Measurements from ENCODE around the gene TRIM31.
A peak's percentile ranks its signal among the peaks of the same experiment; 100 is the strongest.
"Not testable (repeated sequence)": the region's sequence is repeated elsewhere in the genome, so short reads cannot be mapped to it uniquely, and the experiment has no call there.

Gene TRIM31

DNA sequence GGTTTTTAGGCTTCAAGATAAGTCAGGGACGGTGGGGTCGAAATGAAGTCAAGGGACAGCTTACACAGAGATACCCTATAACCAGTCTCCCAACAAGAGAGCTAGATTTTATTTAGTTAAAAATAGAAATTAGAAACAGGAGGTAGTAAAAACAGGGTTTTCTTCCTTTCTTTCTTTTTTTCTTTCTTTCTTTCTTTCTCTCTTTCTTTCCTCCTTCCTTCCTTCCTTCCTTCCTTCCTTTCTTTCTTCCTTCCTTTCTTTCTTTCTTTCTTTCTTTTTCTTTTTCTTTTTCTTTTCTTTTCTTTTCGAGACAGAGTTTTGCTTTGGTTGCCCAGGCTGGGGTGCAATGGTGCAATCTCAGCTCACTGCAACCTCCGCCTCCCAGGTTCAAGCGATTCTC is 5.8 kb upstream of the TRIM31 start:
- H3K4me1 ChIP-seq (ENCODE audit: control insufficient read depth, insufficient read depth, low read length); H3K27ac ChIP-seq (ENCODE audit: extremely low read depth, low read depth, low read length); H3K9me3 ChIP-seq (ENCODE audit: control insufficient read depth, insufficient read depth, low read depth, low read length); H3K36me3 ChIP-seq (ENCODE audit: control insufficient read depth in 2 of 2, insufficient read depth in 1 of 2, low read length in 2 of 2); H3K4me3 ChIP-seq (ENCODE audit: low read depth, low read length); POLR2A ChIA-PET: not testable (repeated sequence)
- TF ChIP-seq ZNF639 (tag by site-specific recombination; IDR thresholded peaks at IDR 0.05) (0 out of 2 replicates have a peak, but pooled peaks have one; percentile 24), ZNF366 (tag by site-specific recombination; conservative IDR thresholded peaks at IDR 0.05) (peak; percentile 92)
- TF ChIP-seq, protein P1, sequence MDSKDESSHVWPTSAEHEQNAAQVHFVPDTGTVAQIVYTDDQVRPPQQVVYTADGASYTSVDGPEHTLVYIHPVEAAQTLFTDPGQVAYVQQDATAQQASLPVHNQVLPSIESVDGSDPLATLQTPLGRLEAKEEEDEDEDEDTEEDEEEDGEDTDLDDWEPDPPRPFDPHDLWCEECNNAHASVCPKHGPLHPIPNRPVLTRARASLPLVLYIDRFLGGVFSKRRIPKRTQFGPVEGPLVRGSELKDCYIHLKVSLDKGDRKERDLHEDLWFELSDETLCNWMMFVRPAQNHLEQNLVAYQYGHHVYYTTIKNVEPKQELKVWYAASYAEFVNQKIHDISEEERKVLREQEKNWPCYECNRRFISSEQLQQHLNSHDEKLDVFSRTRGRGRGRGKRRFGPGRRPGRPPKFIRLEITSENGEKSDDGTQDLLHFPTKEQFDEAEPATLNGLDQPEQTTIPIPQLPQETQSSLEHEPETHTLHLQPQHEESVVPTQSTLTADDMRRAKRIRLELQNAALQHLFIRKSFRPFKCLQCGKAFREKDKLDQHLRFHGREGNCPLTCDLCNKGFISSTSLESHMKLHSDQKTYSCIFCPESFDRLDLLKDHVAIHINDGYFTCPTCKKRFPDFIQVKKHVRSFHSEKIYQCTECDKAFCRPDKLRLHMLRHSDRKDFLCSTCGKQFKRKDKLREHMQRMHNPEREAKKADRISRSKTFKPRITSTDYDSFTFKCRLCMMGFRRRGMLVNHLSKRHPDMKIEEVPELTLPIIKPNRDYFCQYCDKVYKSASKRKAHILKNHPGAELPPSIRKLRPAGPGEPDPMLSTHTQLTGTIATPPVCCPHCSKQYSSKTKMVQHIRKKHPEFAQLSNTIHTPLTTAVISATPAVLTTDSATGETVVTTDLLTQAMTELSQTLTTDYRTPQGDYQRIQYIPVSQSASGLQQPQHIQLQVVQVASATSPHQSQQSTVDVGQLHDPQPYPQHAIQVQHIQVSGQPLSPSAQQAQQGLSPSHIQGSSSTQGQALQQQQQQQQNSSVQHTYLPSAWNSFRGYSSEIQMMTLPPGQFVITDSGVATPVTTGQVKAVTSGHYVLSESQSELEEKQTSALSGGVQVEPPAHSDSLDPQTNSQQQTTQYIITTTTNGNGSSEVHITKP (tag by site-specific recombination; IDR thresholded peaks at IDR 0.05) = 0 out of 2 replicates have a peak, but pooled peaks have one; percentile 23
- CTCF ChIA-PET = interaction anchor here (0.7 to 8.0 kb wide), 5 partner anchors 13 to 1240 kb away, joined by 3 to 86 read pairs (median 3); no protein-coding TSS in a partner anchor

GRCh38 chr6:30116724-30117123 is 3.8 kb upstream of the TRIM31 start:
- Histone ChIP-seq H3K36me3 (ENCODE audit: control insufficient read depth in 2 of 2, insufficient read depth in 1 of 2, low read length in 2 of 2) (no peaks in the 10 kb centered on the region), H3K4me3 (ENCODE audit: low read depth, low read length) (no peak overlapping the region), H3K9me3 (ENCODE audit: control insufficient read depth, insufficient read depth, low read depth, low read length) (no peaks in the 10 kb centered on the region), H3K27ac (ENCODE audit: extremely low read depth, low read depth, low read length) (no peak overlapping the region), H3K4me1 (ENCODE audit: control insufficient read depth, insufficient read depth, low read length) (no peaks in the 10 kb centered on the region)
- ChIA-PET POLR2A (no interaction called here), CTCF (interaction anchor here (0.6 to 6.8 kb wide), 6 partner anchors 12 to 379 kb away, joined by 3 to 78 read pairs (median 4); no protein-coding TSS in a partner anchor)
- no peak for TF ChIP-seq ZNF600 (tag by site-specific recombination; IDR thresholded peaks at IDR 0.05)
- TF ChIP-seq GFI1B (tag by site-specific recombination; IDR thresholded peaks at IDR 0.05) = no peak
- no peak for TF ChIP-seq ZNF433 (tag by site-specific recombination; IDR thresholded peaks at IDR 0.05; ENCODE audit: low read depth)
- no peak for TF ChIP-seq ZNF530 (tag by site-specific recombination; IDR thresholded peaks at IDR 0.05; ENCODE audit: low read depth)
- peak; percentile 57 for TF ChIP-seq ZBTB17 (tag by site-specific recombination; IDR thresholded peaks at IDR 0.05)
- no peak for TF ChIP-seq ZNF114 (tag by site-specific recombination; IDR thresholded peaks at IDR 0.05)
- no peak for TF ChIP-seq ZNF529 (tag by site-specific recombination; IDR thresholded peaks at IDR 0.05; ENCODE audit: insufficient replicate concordance)
- TF ChIP-seq ZNF354C (tag by site-specific recombination; IDR thresholded peaks at IDR 0.05; ENCODE audit: borderline replicate concordance, low read depth) = no peak

- no peak overlapping the region for H3K27ac ChIP-seq (ENCODE audit: extremely low read depth, low read depth, low read length)
- POLR2A ChIA-PET = no interaction called here
Observed at GRCh38 chr6:30113841-30114240, 951 bp upstream of the TRIM31 start.

More at GRCh38 chr6:30113841-30114240, 951 bp upstream of the TRIM31 start:
- Histone ChIP-seq H3K4me1 (ENCODE audit: control insufficient read depth, insufficient read depth, low read length) (no peaks in the 10 kb centered on the region), H3K36me3 (ENCODE audit: control insufficient read depth in 2 of 2, insufficient read depth in 1 of 2, low read length in 2 of 2) (no peaks in the 10 kb centered on the region), H3K9me3 (ENCODE audit: control insufficient read depth, insufficient read depth, low read depth, low read length) (no peaks in the 10 kb centered on the region), H3K4me3 (ENCODE audit: low read depth, low read length) (no peak overlapping the region)
- TF ChIP-seq ZNF658 (tag by site-specific recombination; IDR thresholded peaks at IDR 0.05) (no peak), ZNF266 (tag by site-specific recombination; IDR thresholded peaks at IDR 0.05; ENCODE audit: low read depth) (no peak), ZNF776 (tag by site-specific recombination; IDR thresholded peaks at IDR 0.05; ENCODE audit: borderline replicate concordance) (no peak), ZNF202 (tag by site-specific recombination; IDR thresholded peaks at IDR 0.05; ENCODE audit: borderline replicate concordance) (no peak), ZNF777 (tag by site-specific recombination; IDR thresholded peaks at IDR 0.05; ENCODE audit: borderline replicate concordance) (no peak), KLF1 (tag by site-specific recombination; IDR thresholded peaks at IDR 0.05) (no peak)
- TF ChIP-seq, protein P2, sequence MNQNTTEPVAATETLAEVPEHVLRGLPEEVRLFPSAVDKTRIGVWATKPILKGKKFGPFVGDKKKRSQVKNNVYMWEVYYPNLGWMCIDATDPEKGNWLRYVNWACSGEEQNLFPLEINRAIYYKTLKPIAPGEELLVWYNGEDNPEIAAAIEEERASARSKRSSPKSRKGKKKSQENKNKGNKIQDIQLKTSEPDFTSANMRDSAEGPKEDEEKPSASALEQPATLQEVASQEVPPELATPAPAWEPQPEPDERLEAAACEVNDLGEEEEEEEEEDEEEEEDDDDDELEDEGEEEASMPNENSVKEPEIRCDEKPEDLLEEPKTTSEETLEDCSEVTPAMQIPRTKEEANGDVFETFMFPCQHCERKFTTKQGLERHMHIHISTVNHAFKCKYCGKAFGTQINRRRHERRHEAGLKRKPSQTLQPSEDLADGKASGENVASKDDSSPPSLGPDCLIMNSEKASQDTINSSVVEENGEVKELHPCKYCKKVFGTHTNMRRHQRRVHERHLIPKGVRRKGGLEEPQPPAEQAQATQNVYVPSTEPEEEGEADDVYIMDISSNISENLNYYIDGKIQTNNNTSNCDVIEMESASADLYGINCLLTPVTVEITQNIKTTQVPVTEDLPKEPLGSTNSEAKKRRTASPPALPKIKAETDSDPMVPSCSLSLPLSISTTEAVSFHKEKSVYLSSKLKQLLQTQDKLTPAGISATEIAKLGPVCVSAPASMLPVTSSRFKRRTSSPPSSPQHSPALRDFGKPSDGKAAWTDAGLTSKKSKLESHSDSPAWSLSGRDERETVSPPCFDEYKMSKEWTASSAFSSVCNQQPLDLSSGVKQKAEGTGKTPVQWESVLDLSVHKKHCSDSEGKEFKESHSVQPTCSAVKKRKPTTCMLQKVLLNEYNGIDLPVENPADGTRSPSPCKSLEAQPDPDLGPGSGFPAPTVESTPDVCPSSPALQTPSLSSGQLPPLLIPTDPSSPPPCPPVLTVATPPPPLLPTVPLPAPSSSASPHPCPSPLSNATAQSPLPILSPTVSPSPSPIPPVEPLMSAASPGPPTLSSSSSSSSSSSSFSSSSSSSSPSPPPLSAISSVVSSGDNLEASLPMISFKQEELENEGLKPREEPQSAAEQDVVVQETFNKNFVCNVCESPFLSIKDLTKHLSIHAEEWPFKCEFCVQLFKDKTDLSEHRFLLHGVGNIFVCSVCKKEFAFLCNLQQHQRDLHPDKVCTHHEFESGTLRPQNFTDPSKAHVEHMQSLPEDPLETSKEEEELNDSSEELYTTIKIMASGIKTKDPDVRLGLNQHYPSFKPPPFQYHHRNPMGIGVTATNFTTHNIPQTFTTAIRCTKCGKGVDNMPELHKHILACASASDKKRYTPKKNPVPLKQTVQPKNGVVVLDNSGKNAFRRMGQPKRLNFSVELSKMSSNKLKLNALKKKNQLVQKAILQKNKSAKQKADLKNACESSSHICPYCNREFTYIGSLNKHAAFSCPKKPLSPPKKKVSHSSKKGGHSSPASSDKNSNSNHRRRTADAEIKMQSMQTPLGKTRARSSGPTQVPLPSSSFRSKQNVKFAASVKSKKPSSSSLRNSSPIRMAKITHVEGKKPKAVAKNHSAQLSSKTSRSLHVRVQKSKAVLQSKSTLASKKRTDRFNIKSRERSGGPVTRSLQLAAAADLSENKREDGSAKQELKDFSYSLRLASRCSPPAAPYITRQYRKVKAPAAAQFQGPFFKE (tag by site-specific recombination; IDR thresholded peaks at IDR 0.05; ENCODE audit: borderline replicate concordance) = no peak
- CTCF ChIA-PET = interaction anchor here (5.6 to 6.8 kb wide), 2 partner anchors 10 to 17 kb away, joined by 34 to 78 read pairs; no protein-coding TSS in a partner anchor
